H54 (cell line): ENCODE results near the gene APOL4.
"Not testable (repeated sequence)": the region's sequence is repeated elsewhere in the genome, so short reads cannot be mapped to it uniquely, and the experiment has no call there.

Source experiments
- DNase-seq: peaks from one replicate; pipeline ENCODE4 v3.0.0; 2011; ENCODE audit warnings: low spot score, mixed read lengths; ENCODE audit not compliant: insufficient read length
- FAIRE-seq: peaks from 3 replicates; lab custom pipeline; 2011; peaks lifted over from hg19 to GRCh38; lab: Jason Lieb, UNC
- POLR2A ChIP-seq: IDR thresholded peaks from 2 replicates; pipeline ENCODE4 v1.6.1; 2011; ENCODE audit warnings: low read depth, mild to moderate bottlenecking, low read length

APOL4 gene

GRCh38 chr22:36156515-36157419 lies 44.8 kb downstream of the APOL4 start:
- DNase-seq (peak; percentile 56), FAIRE-seq (peak; percentile 6)
- TF ChIP-seq POLR2A, result no peak

- TF ChIP-seq POLR2A, result no peak
- DNase-seq (no peak), FAIRE-seq (no peak)
Measured at GRCh38 chr22:36156119-36156514, 45.5 kb downstream of the APOL4 start.

GRCh38 chr22:36155702-36156101 lies 45.9 kb downstream of the APOL4 start:
- FAIRE-seq (no peak), DNase-seq (no peak)
- no peak for TF ChIP-seq POLR2A

- no peak for TF ChIP-seq POLR2A
- no peak for FAIRE-seq
- no peak for DNase-seq
Measured at GRCh38 chr22:36154423-36154945, 47.1 kb downstream of the APOL4 start.

- TF ChIP-seq POLR2A, result no peak
- FAIRE-seq, result no peak
- no peak for DNase-seq
Measured at GRCh38 chr22:36153501-36154422, 47.8 kb downstream of the APOL4 start.

GRCh38 chr22:36152821-36153220 lies 48.8 kb downstream of the APOL4 start:
- not testable (repeated sequence) for FAIRE-seq, DNase-seq

- FAIRE-seq (no peak), DNase-seq (no peak)
- TF ChIP-seq POLR2A, result no peak
Measured at GRCh38 chr22:36152088-36152487, 49.5 kb downstream of the APOL4 start.

GRCh38 chr22:36151006-36151595 lies 50.5 kb downstream of the APOL4 start:
- TF ChIP-seq POLR2A, result no peak
- FAIRE-seq (no peak), DNase-seq (no peak)

GRCh38 chr22:36149441-36149840 lies 52.2 kb downstream of the APOL4 start:
- DNase-seq (no peak), FAIRE-seq (no peak)
- no peak for TF ChIP-seq POLR2A

- no peak for TF ChIP-seq POLR2A
- DNase-seq (no peak), FAIRE-seq (no peak)
Measured at GRCh38 chr22:36148411-36148810, 53.2 kb downstream of the APOL4 start.

- no peak for DNase-seq
- no peak for TF ChIP-seq POLR2A
Measured at GRCh38 chr22:36147196-36147791, 54.3 kb downstream of the APOL4 start.

GRCh38 chr22:36145881-36146280 lies 55.7 kb downstream of the APOL4 start:
- FAIRE-seq (no peak), DNase-seq (no peak)
- TF ChIP-seq POLR2A, result no peak

More at GRCh38 chr22:36147196-36147791, 54.3 kb downstream of the APOL4 start:
- FAIRE-seq, result no peak

- DNase-seq, result peak; percentile 15
- FAIRE-seq, result peak; percentile 64
- no peak for TF ChIP-seq POLR2A
Measured at GRCh38 chr22:36144886-36145541, 56.6 kb downstream of the APOL4 start.
